IMR-90 (cell line): ENCODE results near the gene INTS12. TPM values are rescaled to one million over a fixed set of nuclear protein-coding genes. Genes with fewer than 3 reads are reported as not detected.

Experiments used
- ATAC-seq: fragments of 200-7000 bp; cut with Tn5 transposase; 2 replicates; pipeline ENCODE4 v1.9.1; 2020; ENCODE audit warnings: low read depth, mild to moderate bottlenecking, moderate library complexity
- BruUV-seq: library from RNA; stranded (reverse); fragments of 400-500 nt; replicated peaks from 2 replicates; lab custom pipeline; 2021; lab: Mats Ljungman, UMichigan
- CTCF ChIA-PET: fragments of 300-600 bp; formaldehyde crosslinking; extraction: SDS; loops from one replicate; lab custom pipeline; 2021; ENCODE audit warnings: antibody characterized with exemption; lab: Yijun Ruan, JAX
- POLR2A ChIA-PET: fragments of 300-600 bp; sonication (Branson Sonifier 250); formaldehyde crosslinking; loops from one replicate; lab custom pipeline; 2022; ENCODE audit warnings: antibody characterized with exemption; ENCODE audit not compliant: unreplicated experiment; lab: Charles Lee
- DNase-seq: peaks from one replicate; pipeline ENCODE4 v3.0.0; 2013
- H2AFZ ChIP-seq: replicated peaks from 2 replicates; pipeline ENCODE3; 2013; ENCODE audit warnings: low read length, mild to moderate bottlenecking; ENCODE audit not compliant: poor library complexity
- H2AK5ac ChIP-seq: 2 replicates; pipeline ENCODE4 v1.6.1; 2013; ENCODE audit warnings: low read depth, low read length, inconsistent platforms
- H2AK9ac ChIP-seq: replicated peaks from 2 replicates; pipeline ENCODE3; 2013; ENCODE audit warnings: mild to moderate bottlenecking, low read depth, low read length, moderate library complexity; ENCODE audit not compliant: poor library complexity
- H2BK120ac ChIP-seq: 2 replicates; pipeline ENCODE4 v1.6.1; 2013; ENCODE audit warnings: low read depth, low read length, inconsistent platforms
- H2BK15ac ChIP-seq: 3 replicates; pipeline ENCODE4 v1.6.1; 2013; ENCODE audit warnings: low read depth, low read length, inconsistent platforms
- H2BK20ac ChIP-seq: 2 replicates; pipeline ENCODE4 v1.6.1; 2013; ENCODE audit warnings: low read depth, mild to moderate bottlenecking, inconsistent platforms, low read length, moderate library complexity
- H2BK5ac ChIP-seq: 2 replicates; pipeline ENCODE4 v1.6.1; 2013; ENCODE audit warnings: mild to moderate bottlenecking, low read depth, low read length, inconsistent platforms; ENCODE audit not compliant: poor library complexity, severe bottlenecking
- H3K14ac ChIP-seq: replicated peaks from 2 replicates; pipeline ENCODE4 v1.6.1; 2013; ENCODE audit warnings: low read depth, low read length, inconsistent platforms
- H3K18ac ChIP-seq: 2 replicates; pipeline ENCODE4 v1.6.1; 2013; ENCODE audit warnings: low read depth, low read length, control low read depth
- H3K23ac ChIP-seq: 2 replicates; pipeline ENCODE4 v1.6.1; 2013; ENCODE audit warnings: low read depth, low read length, inconsistent platforms
- H3K27ac ChIP-seq: 2 replicates; pipeline ENCODE4 v1.5.1; 2013; ENCODE audit warnings: mild to moderate bottlenecking, control low read depth, low read length; ENCODE audit not compliant: insufficient read depth
- H3K27me3 ChIP-seq: 2 replicates; pipeline ENCODE4 v1.6.1; 2013; ENCODE audit warnings: low read length; ENCODE audit not compliant: control insufficient read depth, insufficient read depth
- H3K36me3 ChIP-seq: 2 replicates; pipeline ENCODE4 v1.6.1; 2013; ENCODE audit warnings: low read length, mixed read lengths; ENCODE audit not compliant: control insufficient read depth, insufficient read depth
- H3K4ac ChIP-seq: 2 replicates; pipeline ENCODE4 v1.6.1; 2013; ENCODE audit warnings: low read depth, low read length, inconsistent platforms
- H3K4me1 ChIP-seq: 2 replicates; pipeline ENCODE4 v1.6.1; 2013; ENCODE audit warnings: low read length, mixed read lengths; ENCODE audit not compliant: control insufficient read depth, insufficient read depth
- H3K4me2 ChIP-seq: 2 replicates; pipeline ENCODE4 v1.6.1; 2013; ENCODE audit warnings: low read depth, mild to moderate bottlenecking, control low read depth, low read length, moderate library complexity
- H3K4me3 ChIP-seq: 2 replicates; pipeline ENCODE4 v1.5.1; 2013; ENCODE audit warnings: low read depth, mild to moderate bottlenecking, control low read depth, low read length, moderate library complexity; ENCODE audit not compliant: insufficient read depth
- H3K56ac ChIP-seq: 2 replicates; pipeline ENCODE4 v1.6.1; 2013; ENCODE audit warnings: low read length, inconsistent platforms; ENCODE audit not compliant: insufficient read depth; ENCODE audit errors: extremely low read depth
- H3K79me1 ChIP-seq, 2 experiments: 2 replicates each; pipeline ENCODE4 v1.6.1; 2013; ENCODE audit warnings: low read length in 2 of 2, inconsistent platforms in 1 of 2, low read depth in 1 of 2
- H3K9ac ChIP-seq: 2 replicates; pipeline ENCODE4 v1.6.1; 2013; ENCODE audit warnings: low read depth, low read length, control low read depth
- H3K9me1 ChIP-seq: 2 replicates; pipeline ENCODE4 v1.6.1; 2013; ENCODE audit warnings: low read length, inconsistent platforms; ENCODE audit not compliant: insufficient read depth
- H3K9me3 ChIP-seq: 2 replicates; pipeline ENCODE4 v1.6.1; 2013; ENCODE audit warnings: low read length; ENCODE audit not compliant: control insufficient read depth, insufficient read depth
- H4K20me1 ChIP-seq: 2 replicates; pipeline ENCODE4 v1.6.1; 2013; ENCODE audit warnings: low read length, inconsistent platforms; ENCODE audit not compliant: insufficient read depth
- H4K5ac ChIP-seq: 2 replicates; pipeline ENCODE4 v1.6.1; 2013; ENCODE audit warnings: mild to moderate bottlenecking, low read depth, low read length, control low read depth
- H4K8ac ChIP-seq, 2 experiments: 2 replicates each; pipeline ENCODE4 v1.6.1; 2013; ENCODE audit warnings: low read depth in 2 of 2, low read length in 2 of 2, control low read depth in 1 of 2, inconsistent platforms in 1 of 2
- H4K91ac ChIP-seq: 2 replicates; pipeline ENCODE4 v1.6.1; 2013; ENCODE audit warnings: low read depth, low read length, inconsistent platforms; ENCODE audit not compliant: insufficient read depth
- BHLHE40 ChIP-seq: fragments of 150-350 bp; IDR thresholded peaks from 2 replicates; pipeline ENCODE4 v1.6.1; 2016; ENCODE audit warnings: mild to moderate bottlenecking, low read depth, low read length
- CEBPB ChIP-seq: IDR thresholded peaks from 2 replicates; pipeline ENCODE4 v1.6.1; 2012; ENCODE audit warnings: low read depth, low read length, improper control_type of control experiment
- CHD1 ChIP-seq: IDR thresholded peaks from 2 replicates; pipeline ENCODE4 v1.6.1; 2012; ENCODE audit warnings: low read depth, low read length, improper control_type of control experiment
- CTCF ChIP-seq: conservative IDR thresholded peaks from 2 replicates; pipeline ENCODE4 v1.5.1; 2012; ENCODE audit warnings: mild to moderate bottlenecking, low read depth, low read length, improper control_type of control experiment
- ELK1 ChIP-seq: fragments of 150-350 bp; IDR thresholded peaks from 2 replicates; pipeline ENCODE4 v1.6.1; 2016; ENCODE audit warnings: low read depth, mild to moderate bottlenecking, low read length, moderate library complexity, borderline replicate concordance
- FOS ChIP-seq: fragments of 150-350 bp; IDR thresholded peaks from 2 replicates; pipeline ENCODE4 v1.6.1; 2016; ENCODE audit warnings: low read depth, low read length
- MAFK ChIP-seq: IDR thresholded peaks from 2 replicates; pipeline ENCODE4 v1.6.1; 2012; ENCODE audit warnings: low read depth, low read length, improper control_type of control experiment
- MAZ ChIP-seq: IDR thresholded peaks from 2 replicates; pipeline ENCODE4 v1.6.1; 2012; ENCODE audit warnings: low read depth, mild to moderate bottlenecking, low read length, improper control_type of control experiment, moderate library complexity, borderline replicate concordance
- MXI1 ChIP-seq: IDR thresholded peaks from 2 replicates; pipeline ENCODE4 v1.6.1; 2012; ENCODE audit warnings: low read depth, mild to moderate bottlenecking, low read length, moderate library complexity, borderline replicate concordance
- NFE2L2 ChIP-seq: fragments of 150-350 bp; IDR thresholded peaks from 2 replicates; pipeline ENCODE4 v1.6.1; 2016; ENCODE audit warnings: low read depth, mild to moderate bottlenecking, low read length
- POLR2A ChIP-seq: IDR thresholded peaks from 2 replicates; pipeline ENCODE4 v1.6.1; 2012; ENCODE audit warnings: mild to moderate bottlenecking, low read depth, low read length
- RAD21 ChIP-seq: IDR thresholded peaks from 2 replicates; pipeline ENCODE4 v1.6.1; 2012; ENCODE audit warnings: low read length, improper control_type of control experiment
- RCOR1 ChIP-seq: IDR thresholded peaks from 2 replicates; pipeline ENCODE4 v1.6.1; 2012; ENCODE audit warnings: mild to moderate bottlenecking, low read length, improper control_type of control experiment; ENCODE audit not compliant: insufficient replicate concordance
- RFX5 ChIP-seq: IDR thresholded peaks from 2 replicates; pipeline ENCODE4 v1.8.0; 2012; ENCODE audit warnings: low read depth, mild to moderate bottlenecking, low read length, moderate library complexity
- SMC3 ChIP-seq: fragments of 150-350 bp; IDR thresholded peaks from 2 replicates; pipeline ENCODE4 v1.6.1; 2016; ENCODE audit warnings: low read depth, mild to moderate bottlenecking, antibody characterized with exemption, low read length, moderate library complexity
- USF2 ChIP-seq: fragments of 150-350 bp; IDR thresholded peaks from 2 replicates; pipeline ENCODE4 v1.6.1; 2017; ENCODE audit warnings: mild to moderate bottlenecking, antibody characterized with exemption, low read length, low read depth
- WGBS, 2 experiments: methylation state at CpG; one replicate each; pipeline versions ENCODE4 v1.1.5 to v1.1.7; 2013; ENCODE audit warnings: missing lambda C conversion rate in 2 of 2; ENCODE audit not compliant: insufficient read length in 1 of 2; ENCODE audit errors: extremely low coverage in 2 of 2; 5-methylcytosine and 5-hydroxymethylcytosine counted together
- dilution Hi-C: fragments of 300-500 bp; cut with HindIII; formaldehyde crosslinking; loops from one replicate; pipeline ENCODE4 v1.14.3; 2018; ENCODE audit warnings: low sequenced_read_pairs; ENCODE audit not compliant: unreplicated experiment
- in situ Hi-C: fragments of 300-500 bp; cut with MboI; formaldehyde crosslinking; loops from 3 replicates; pipeline ENCODE4 v1.14.3; 2019; ENCODE audit warnings: low sequenced_read_pairs, inconsistent platforms, mixed read lengths
- intact Hi-C: fragments of 100-400 bp; cut with micrococcal nuclease; formaldehyde crosslinking; loops from 2 replicates; pipeline ENCODE4 v1.10.0; 2022
- polyA plus RNA-seq, 3 experiments: library from polyadenylated mRNA; depleted of rRNA; stranded (reverse); fragments of >200 nt; gene quantifications; 2 replicates each; pipeline ENCODE4 v1.2.3, GENCODE V29; 2012; ENCODE audit warnings: low replicate concordance in 1 of 3
- total RNA-seq: library from RNA; depleted of rRNA; stranded (reverse); fragments of >200 nt; gene quantifications from 2 replicates; pipeline ENCODE4 v1.2.3, GENCODE V29; 2012

INTS12 gene
- total and polyA plus RNA-seq, 2 of the 4 experiments (the other 2 are of a cell fraction) = 27.5 to 36.0 TPM

- Histone ChIP-seq H3K18ac (no peak overlapping the region), H3K36me3 (peaks cover 3% of the 10 kb centered on the region; the same call in 1 of the 2 replicates), H2BK5ac (no peak overlapping the region), H2AK9ac (no peak overlapping the region), H3K79me1 (peaks cover 0 to 4% of the 10 kb centered on the region in 2 experiments; a peak in 1 of 4 replicates), H3K56ac (no peak overlapping the region), H4K20me1 (no peaks in the 10 kb centered on the region), H3K9ac (no peak overlapping the region), H3K9me3 (no peaks in the 10 kb centered on the region), H4K91ac (no peak overlapping the region), H3K27me3 (no peaks in the 10 kb centered on the region), H3K4ac (no peak overlapping the region), H3K4me3 (no peak overlapping the region), H3K9me1 (no peaks in the 10 kb centered on the region), H3K27ac (no peak overlapping the region), H4K8ac (no peak overlapping the region), H2BK20ac (no peak overlapping the region), H2AK5ac (no peak overlapping the region), H3K23ac (no peak overlapping the region), H2AFZ (no peak overlapping the region), H3K14ac (no peak overlapping the region), H2BK15ac (no peak overlapping the region), H4K5ac (no peak overlapping the region), H3K4me1 (no peaks in the 10 kb centered on the region), H2BK120ac (no peak overlapping the region), H3K4me2 (no peak overlapping the region)
- dilution Hi-C loops (no loop called here), intact Hi-C loops (loop anchor here (5.0 kb wide), 1 partner anchor 197 kb away; no protein-coding TSS in a partner anchor), in situ Hi-C loops (no loop called here)
- TF ChIP-seq MXI1 (no peak), RAD21 (no peak), ELK1 (no peak), NFE2L2 (no peak), CEBPB (no peak), USF2 (no peak), SMC3 (no peak), RCOR1 (no peak), FOS (no peak), MAZ (no peak), CTCF (no peak), RFX5 (no peak), BHLHE40 (no peak), CHD1 (no peak), POLR2A (no peak), MAFK (no peak)
- BruUV-seq = no TSS peak
- CTCF ChIA-PET = no interaction called here
- ATAC-seq (no peak), DNase-seq (no peak)
- POLR2A ChIA-PET = interaction anchor here (0.6 kb wide), 1 partner anchor 329 kb away, joined by 3 read pairs; no protein-coding TSS in a partner anchor
- no CpG with 5 or more reads among the region's 2 CpGs for WGBS, 2 experiments
These were observed 10.7 kb upstream of the INTS12 start for GRCh38 chr4:105719204-105719603.
